ENCODE measurements around the gene PITRM1.

- TF ChIP-seq CTCF (IDR thresholded peaks at IDR 0.05; ENCODE audit: insufficient read depth, low read length, poor library complexity, severe bottlenecking) (no peak), EZH2phosphoT487 (conservative IDR thresholded peaks at IDR 0.05; ENCODE audit: low read length) (no peak)
Measured at GRCh38 chr10:3195286-3195685, 22.7 kb upstream of the PITRM1 start.

Data from SU-DHL-6 (cell line).